ENCODE results near the gene CADPS.

CADPS gene

DNA sequence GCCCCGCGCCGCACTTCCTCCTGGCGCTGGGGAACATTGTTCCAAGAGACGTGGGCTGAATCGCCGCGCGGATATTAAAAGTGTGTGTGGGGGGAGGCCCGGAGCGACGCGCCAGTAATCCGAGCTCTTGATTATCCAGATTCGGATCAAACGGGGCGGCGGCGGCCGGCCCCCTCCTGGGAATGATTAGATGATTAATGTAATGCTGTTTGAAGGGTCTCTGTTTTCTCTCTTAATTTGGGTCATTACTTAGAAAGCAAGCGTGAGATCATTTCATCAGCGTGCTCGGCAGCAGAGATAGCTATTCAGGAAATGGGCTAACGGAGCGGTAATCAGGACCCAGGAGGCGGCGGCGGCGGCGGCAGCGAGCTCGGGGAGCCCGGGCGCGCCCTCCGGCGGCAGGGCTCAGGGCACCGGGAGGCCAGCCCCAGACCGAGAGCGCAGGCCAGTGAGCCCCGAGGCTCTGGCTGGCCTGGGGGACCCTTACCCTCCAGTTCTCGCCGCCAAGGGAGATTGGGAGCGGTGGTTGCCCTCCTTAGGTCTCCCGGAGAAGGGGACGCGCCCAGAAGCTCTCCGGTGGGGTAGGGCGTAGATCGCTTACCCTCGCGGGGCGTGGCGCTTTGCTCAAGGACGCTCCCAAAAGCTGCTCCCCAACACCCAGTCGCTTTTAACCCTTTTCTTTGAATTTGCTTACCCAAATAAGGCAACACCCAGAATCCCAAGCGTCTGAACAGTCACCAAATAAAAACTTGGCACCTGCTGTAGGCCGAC is 506.3 kb downstream of the CADPS start:
- no peak for DNase-seq

DNA sequence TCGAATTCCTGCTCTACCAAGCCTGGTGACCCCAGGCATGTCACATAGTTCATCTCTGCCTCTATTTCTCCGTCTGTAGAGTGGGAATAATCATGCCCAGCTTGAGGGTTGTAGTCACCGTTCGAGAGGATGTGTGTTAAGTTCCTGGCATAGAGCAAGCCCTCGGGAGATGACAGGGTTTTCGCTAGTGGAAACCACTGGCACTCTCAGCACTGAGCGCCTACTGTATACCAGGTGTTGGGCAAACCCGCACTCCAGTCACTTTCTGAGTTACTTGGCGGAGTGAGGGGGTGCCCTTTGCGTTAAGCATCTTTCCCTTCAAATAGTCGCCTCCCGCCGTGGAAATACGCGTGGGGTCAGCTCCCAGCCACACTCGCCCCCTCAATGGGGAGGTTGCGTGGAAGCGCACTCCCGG is 506.9 kb downstream of the CADPS start:
- no peak for DNase-seq

- no peak for DNase-seq
Measured at GRCh38 chr3:62367763-62368195, 507.4 kb downstream of the CADPS start.

- DNase-seq, result no peak
Measured at GRCh38 chr3:62366126-62366484, 509.1 kb downstream of the CADPS start.

- no peak for DNase-seq
Measured at GRCh38 chr3:62365391-62366125, 509.7 kb downstream of the CADPS start.

DNA sequence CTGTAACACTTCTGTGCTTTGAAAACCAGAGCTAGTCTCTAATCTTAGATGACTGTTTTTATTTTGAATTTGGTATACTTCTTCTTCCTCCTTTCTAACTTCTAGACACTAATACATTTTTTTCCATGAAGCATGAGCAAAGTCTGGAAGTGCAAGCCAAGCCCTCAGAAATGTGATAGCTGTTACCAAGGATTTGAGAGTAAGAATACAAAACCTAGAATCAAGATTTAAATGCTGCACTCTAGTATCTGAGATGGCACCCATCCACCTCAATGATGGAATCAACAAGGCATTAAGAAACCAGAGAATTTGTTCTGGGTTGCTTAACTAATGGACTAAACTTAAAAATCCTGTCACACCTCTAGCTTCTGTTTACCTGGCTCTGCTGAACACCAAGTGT is 511.0 kb downstream of the CADPS start:
- DNase-seq, result no peak

DNA sequence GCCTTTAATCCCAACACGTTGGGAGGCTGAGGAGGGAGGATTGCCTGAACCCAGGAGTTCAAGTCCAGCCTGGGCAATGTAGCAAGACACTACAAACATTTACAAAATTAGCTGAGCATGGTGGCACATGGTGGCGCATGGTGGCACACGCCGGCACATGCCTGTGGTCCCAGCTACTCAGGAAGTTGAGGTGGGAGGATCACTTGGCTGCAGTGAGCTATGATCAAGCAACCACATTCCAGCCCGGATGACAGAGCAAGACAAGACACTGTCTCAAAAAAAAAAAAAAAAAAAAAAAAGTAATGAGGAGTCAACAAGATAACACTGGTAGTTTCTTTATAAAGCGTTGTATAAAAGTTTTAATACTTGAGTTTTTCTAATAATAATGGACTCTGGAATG is 511.9 kb downstream of the CADPS start:
- no peak for DNase-seq

- no peak for DNase-seq
Measured at GRCh38 chr3:62361824-62362223, 513.4 kb downstream of the CADPS start.

- no peak for DNase-seq
Measured at GRCh38 chr3:62361261-62361660, 514.0 kb downstream of the CADPS start.

DNA sequence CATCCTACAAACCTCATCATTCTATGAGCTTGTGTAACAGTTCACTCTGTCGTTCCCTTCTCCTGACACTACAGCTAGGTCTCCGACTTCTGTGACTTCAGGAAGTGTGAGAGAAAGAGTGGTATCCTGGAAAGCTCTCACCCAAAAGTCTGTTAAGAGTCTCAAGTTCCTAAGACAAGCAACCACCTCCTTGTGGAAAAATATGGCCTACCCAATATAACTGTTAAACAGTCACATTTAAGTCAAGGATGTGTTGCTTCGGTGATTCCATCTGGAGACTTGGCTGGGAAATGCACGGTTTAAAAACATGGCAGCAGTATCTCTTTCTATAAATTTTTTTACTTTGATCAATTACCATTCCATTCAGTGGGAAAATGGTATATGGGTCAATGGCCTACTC is 515.7 kb downstream of the CADPS start:
- no peak for DNase-seq

- no peak for DNase-seq
Measured at GRCh38 chr3:62356356-62356755, 518.9 kb downstream of the CADPS start.

GRCh38 chr3:62355703-62356102 is 519.5 kb downstream of the CADPS start:
- DNase-seq, result no peak

Measured in T1000 (cell line).